ENCODE measurements around the gene TRUB1. TPM values are rescaled to one million over a fixed set of nuclear protein-coding genes. Genes with fewer than 3 reads are reported as not detected.

Gene TRUB1
- total RNA-seq, 1 donor from 2014 or later, result 26.6 TPM

DNA sequence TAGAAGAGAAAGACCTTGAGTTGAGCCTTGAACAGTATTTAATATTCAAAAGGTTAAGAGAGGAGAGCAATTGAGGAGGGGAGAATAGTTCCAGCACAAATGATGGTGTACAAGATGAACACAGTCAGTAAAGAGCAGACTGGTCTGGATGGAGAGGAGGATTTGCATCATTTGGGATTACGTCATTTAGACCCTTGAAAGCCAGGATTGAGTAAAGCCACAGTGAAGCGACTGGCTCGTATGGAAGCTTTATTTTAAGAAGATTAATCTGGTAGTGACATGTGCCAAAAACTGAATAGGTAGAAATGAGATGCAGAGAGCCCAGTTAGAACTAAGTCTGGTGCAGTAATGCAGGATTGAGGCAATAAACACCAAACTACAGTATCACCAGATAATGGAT is 52.6 kb downstream of the TRUB1 start:
- TF ChIP-seq, protein P1, sequence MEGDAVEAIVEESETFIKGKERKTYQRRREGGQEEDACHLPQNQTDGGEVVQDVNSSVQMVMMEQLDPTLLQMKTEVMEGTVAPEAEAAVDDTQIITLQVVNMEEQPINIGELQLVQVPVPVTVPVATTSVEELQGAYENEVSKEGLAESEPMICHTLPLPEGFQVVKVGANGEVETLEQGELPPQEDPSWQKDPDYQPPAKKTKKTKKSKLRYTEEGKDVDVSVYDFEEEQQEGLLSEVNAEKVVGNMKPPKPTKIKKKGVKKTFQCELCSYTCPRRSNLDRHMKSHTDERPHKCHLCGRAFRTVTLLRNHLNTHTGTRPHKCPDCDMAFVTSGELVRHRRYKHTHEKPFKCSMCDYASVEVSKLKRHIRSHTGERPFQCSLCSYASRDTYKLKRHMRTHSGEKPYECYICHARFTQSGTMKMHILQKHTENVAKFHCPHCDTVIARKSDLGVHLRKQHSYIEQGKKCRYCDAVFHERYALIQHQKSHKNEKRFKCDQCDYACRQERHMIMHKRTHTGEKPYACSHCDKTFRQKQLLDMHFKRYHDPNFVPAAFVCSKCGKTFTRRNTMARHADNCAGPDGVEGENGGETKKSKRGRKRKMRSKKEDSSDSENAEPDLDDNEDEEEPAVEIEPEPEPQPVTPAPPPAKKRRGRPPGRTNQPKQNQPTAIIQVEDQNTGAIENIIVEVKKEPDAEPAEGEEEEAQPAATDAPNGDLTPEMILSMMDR (IDR thresholded peaks at IDR 0.05; ENCODE audit: insufficient read depth, low read length, severe bottlenecking), result no peak
- Histone ChIP-seq H3K27me3 (ENCODE audit: control insufficient read depth, insufficient read depth, low read length) (no peaks in the 10 kb centered on the region), H3K36me3 (ENCODE audit: control insufficient read depth, insufficient read depth, low read length) (no peaks in the 10 kb centered on the region), H3K4me3 (ENCODE audit: low read depth, low read length) (no peak overlapping the region)
- DNase-seq (ENCODE audit: low read depth) (no peak), FAIRE-seq (no peak)

DNA sequence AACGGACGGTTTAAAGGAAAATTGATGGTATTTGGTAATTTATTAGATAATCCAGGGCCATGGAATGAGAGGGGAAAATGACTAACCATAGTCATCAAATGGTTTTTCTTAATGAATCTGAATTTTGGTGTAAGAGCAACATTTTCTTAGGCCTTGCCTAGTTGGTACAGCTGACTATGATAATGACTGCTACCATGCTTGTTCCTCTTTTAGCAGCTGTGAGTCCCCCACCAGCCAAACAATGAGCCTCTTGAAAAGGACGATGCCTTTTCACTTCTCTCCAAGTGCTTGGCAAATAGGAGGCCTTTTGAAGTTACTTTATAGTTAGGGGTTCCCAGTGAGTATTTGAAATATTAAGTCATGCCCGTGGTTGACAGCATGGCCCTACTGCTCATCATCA is 53.0 kb downstream of the TRUB1 start:
- no peak overlapping the region for H3K4me3 ChIP-seq (ENCODE audit: low read depth, low read length)
- H3K27me3 ChIP-seq (ENCODE audit: control insufficient read depth, insufficient read depth, low read length), result no peaks in the 10 kb centered on the region
- no peak for DNase-seq (ENCODE audit: low read depth)
- no peaks in the 10 kb centered on the region for H3K36me3 ChIP-seq (ENCODE audit: control insufficient read depth, insufficient read depth, low read length)
- TF ChIP-seq, protein P1 (IDR thresholded peaks at IDR 0.05; ENCODE audit: insufficient read depth, low read length, severe bottlenecking), result no peak
- FAIRE-seq, result no peak

DNA sequence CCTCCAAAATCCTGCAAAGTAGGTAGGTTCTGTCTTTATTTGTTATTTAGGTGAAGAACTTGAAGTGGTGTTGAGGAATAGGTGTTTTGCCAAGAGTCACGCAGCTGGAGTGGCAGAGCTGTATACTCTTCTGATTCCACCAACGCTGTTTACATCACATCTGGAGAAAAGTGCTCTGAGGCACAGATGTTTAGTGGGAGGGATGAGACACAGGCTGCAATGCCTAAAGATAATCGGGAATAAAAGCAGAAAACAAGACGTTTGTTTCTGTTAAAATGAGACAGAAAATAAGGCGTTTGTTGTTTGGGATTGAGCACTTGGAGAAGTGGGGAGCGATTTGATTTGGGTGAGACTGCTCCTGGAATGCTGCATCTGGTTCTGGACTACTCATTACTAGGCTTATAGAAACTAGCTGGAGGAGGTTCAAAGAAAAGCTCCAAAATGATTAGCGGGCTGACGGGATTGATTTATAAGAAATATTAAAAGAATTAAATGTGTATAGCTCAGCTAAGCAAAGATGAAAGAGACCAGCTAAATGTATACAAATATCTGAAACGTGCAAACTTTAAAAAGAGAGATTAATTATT is 54.3 kb downstream of the TRUB1 start:
- FAIRE-seq, result no peak
- DNase-seq (ENCODE audit: low read depth), result no peak
- H3K36me3 ChIP-seq (ENCODE audit: control insufficient read depth, insufficient read depth, low read length), result no peaks in the 10 kb centered on the region
- H3K4me3 ChIP-seq (ENCODE audit: low read depth, low read length), result no peak overlapping the region
- H3K27me3 ChIP-seq (ENCODE audit: control insufficient read depth, insufficient read depth, low read length), result no peaks in the 10 kb centered on the region
- TF ChIP-seq, protein P1 (IDR thresholded peaks at IDR 0.05; ENCODE audit: insufficient read depth, low read length, severe bottlenecking), result no peak

DNA sequence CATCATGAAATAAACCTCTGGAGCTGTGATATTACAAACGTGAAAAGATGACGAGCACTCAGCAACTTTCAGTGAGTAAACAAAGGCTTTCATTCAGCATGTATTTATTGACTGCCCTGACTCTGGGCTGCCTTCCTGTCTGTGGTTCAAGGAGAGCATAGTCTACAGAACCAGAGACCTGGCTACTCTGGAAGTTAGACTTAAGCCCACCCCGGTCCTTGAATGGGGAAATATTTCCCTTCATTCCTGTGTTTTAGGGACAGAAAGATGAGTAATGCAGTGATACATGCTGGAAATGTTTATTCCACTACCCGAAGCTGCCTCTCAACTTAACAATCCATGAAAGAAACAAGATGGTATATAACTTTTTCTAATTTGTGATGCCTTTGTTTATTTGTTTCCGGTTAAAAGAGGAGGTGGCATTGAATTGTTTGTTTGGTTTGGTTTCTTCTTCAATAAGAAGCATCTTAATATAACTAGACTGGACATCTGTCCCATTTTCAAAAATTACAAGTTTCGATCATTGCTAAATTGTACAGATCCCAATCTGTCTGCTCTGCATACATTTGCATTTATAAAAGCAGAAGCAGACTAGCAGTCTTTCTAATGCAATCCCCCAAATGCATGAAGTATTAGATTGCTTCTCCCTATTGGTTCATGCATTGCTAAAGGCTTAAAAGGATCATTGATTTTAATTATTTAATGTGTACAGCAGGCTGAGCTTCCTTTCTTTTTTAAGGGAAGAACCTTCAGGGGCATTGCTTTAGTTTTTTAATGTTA is 57.7 kb downstream of the TRUB1 start:
- DNase-seq (ENCODE audit: low read depth), result no peak
- Histone ChIP-seq H3K36me3 (ENCODE audit: control insufficient read depth, insufficient read depth, low read length) (no peaks in the 10 kb centered on the region), H3K27me3 (ENCODE audit: control insufficient read depth, insufficient read depth, low read length) (no peaks in the 10 kb centered on the region), H3K4me3 (ENCODE audit: low read depth, low read length) (no peak overlapping the region)
- TF ChIP-seq, protein P1 (IDR thresholded peaks at IDR 0.05; ENCODE audit: insufficient read depth, low read length, severe bottlenecking), result no peak
- FAIRE-seq, result no peak

DNA sequence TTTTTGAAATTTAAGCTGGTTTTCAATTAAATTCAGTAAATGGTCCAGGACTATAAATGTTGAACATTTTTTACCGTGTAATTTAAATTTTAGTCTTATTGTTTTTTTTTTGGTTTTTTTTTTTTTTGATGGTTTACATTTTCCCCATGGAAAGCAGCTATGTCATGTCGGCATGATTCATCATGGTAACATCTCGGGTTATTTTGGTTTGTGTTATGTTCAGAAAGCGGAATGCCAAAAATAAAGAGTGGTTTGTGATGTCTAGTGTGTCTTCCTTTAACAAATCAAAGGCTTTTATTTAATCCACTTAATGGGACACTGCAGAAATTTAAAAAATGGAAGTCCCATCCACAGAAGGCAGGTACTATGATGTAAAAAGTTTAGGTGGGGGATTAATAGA is 58.5 kb downstream of the TRUB1 start:
- DNase-seq (ENCODE audit: low read depth) (no peak), FAIRE-seq (no peak)
- H3K4me3 ChIP-seq (ENCODE audit: low read depth, low read length), result no peak overlapping the region

More for the DNA sequence above, 58.5 kb downstream of the TRUB1 start:
- Histone ChIP-seq H3K27me3 (ENCODE audit: control insufficient read depth, insufficient read depth, low read length) (no peaks in the 10 kb centered on the region), H3K36me3 (ENCODE audit: control insufficient read depth, insufficient read depth, low read length) (no peaks in the 10 kb centered on the region)
- TF ChIP-seq, protein P1 (IDR thresholded peaks at IDR 0.05; ENCODE audit: insufficient read depth, low read length, severe bottlenecking), result no peak
